A673 (cell line): ENCODE results near the gene TMEM61. TPM values are rescaled to one million over a fixed set of nuclear protein-coding genes. Genes with fewer than 3 reads are reported as not detected.

Experiments
- BruUV-seq: library from RNA; stranded (reverse); fragments of 400-500 nt; replicated peaks from 2 replicates; lab custom pipeline; 2021; lab: Mats Ljungman, UMichigan
- CTCF ChIA-PET: fragments of 300-600 bp; sonication (Branson Sonifier 250); formaldehyde crosslinking; loops from one replicate; lab custom pipeline; 2022; ENCODE audit warnings: antibody characterized with exemption; lab: Charles Lee
- POLR2A ChIA-PET: fragments of 300-600 bp; sonication (Branson Sonifier 250); formaldehyde crosslinking; loops from one replicate; lab custom pipeline; 2022; ENCODE audit warnings: antibody characterized with exemption; ENCODE audit not compliant: low non-redundant PET; lab: Charles Lee
- DNase-seq: peaks from one replicate; pipeline ENCODE4 v3.0.0-alpha.2; 2015; ENCODE audit warnings: low spot score
- H3K27ac ChIP-seq: fragments of 200-600 bp; sonication (generic); 2 replicates; pipeline ENCODE4 v1.5.1; 2016; ENCODE audit warnings: mixed run types, low read depth, mild to moderate bottlenecking, mixed read lengths, antibody characterized with exemption, low read length; ENCODE audit not compliant: poor library complexity, severe bottlenecking
- H3K27me3 ChIP-seq: fragments of 200-600 bp; sonication (generic); replicated peaks from 2 replicates; pipeline ENCODE4 v1.6.1; 2017; ENCODE audit warnings: mixed run types, low read depth, mild to moderate bottlenecking, mixed read lengths, antibody characterized with exemption, low read length; ENCODE audit not compliant: insufficient read depth, poor library complexity
- H3K36me3 ChIP-seq: fragments of 200-600 bp; sonication (generic); 2 replicates; pipeline ENCODE4 v1.6.1; 2016; ENCODE audit warnings: mixed run types, mild to moderate bottlenecking, mixed read lengths, antibody characterized with exemption, low read length; ENCODE audit not compliant: insufficient read depth, poor library complexity, severe bottlenecking
- H3K4me1 ChIP-seq: fragments of 200-600 bp; sonication (generic); 2 replicates; pipeline ENCODE4 v1.6.1; 2017; ENCODE audit warnings: mixed run types, mild to moderate bottlenecking, mixed read lengths, antibody characterized with exemption, low read length; ENCODE audit not compliant: insufficient read depth, poor library complexity, severe bottlenecking
- H3K4me3 ChIP-seq: fragments of 200-600 bp; sonication (generic); 2 replicates; pipeline ENCODE4 v1.5.1; 2016; ENCODE audit warnings: low read depth, mixed run types, mild to moderate bottlenecking, mixed read lengths, low read length; ENCODE audit not compliant: poor library complexity, severe bottlenecking
- H3K9me3 ChIP-seq: fragments of 200-600 bp; sonication (generic); 2 replicates; pipeline ENCODE4 v1.6.1; 2016; ENCODE audit warnings: mixed run types, low read depth, mild to moderate bottlenecking, mixed read lengths, antibody characterized with exemption, low read length; ENCODE audit not compliant: poor library complexity, severe bottlenecking
- CTCF ChIP-seq: fragments of 300-800, 200-600 bp; sonication (generic); conservative IDR thresholded peaks from 2 replicates; pipeline ENCODE4 v1.5.1; 2017; ENCODE audit warnings: low read depth, mild to moderate bottlenecking, antibody characterized with exemption, low read length, moderate library complexity, mixed read lengths
- EZH2 ChIP-seq: fragments of 200-600 bp; sonication (generic); IDR thresholded peaks from 2 replicates; pipeline ENCODE4 v1.6.1; 2017; ENCODE audit warnings: borderline replicate concordance, low read depth, mild to moderate bottlenecking, mixed read lengths, antibody characterized with exemption, low read length; ENCODE audit not compliant: poor library complexity, severe bottlenecking
- intact Hi-C: fragments of 100-400 bp; cut with micrococcal nuclease; formaldehyde crosslinking; loops from one replicate; pipeline ENCODE4 v1.10.0; 2022; ENCODE audit not compliant: unreplicated experiment
- total RNA-seq: library from RNA; stranded (reverse); gene quantifications from 2 replicates; pipeline ENCODE4 v1.2.3, GENCODE V29; 2021

TMEM61 gene
- total RNA-seq, 1 experiment from 2014 or later: not detected

GRCh38 chr1:54981466-54981865 is 1.0 kb downstream of the TMEM61 start:
- ChIA-PET POLR2A (no interaction called here), CTCF (no interaction called here)
- intact Hi-C loops: no loop called here
- TF ChIP-seq CTCF: no peak
- TF ChIP-seq EZH2: no peak
- Histone ChIP-seq H3K36me3 (no peaks in the 10 kb centered on the region), H3K9me3 (no peaks in the 10 kb centered on the region), H3K27ac (no peak overlapping the region), H3K4me1 (peaks cover 6% of the 10 kb centered on the region), H3K4me3 (no peak overlapping the region), H3K27me3 (peaks cover 6% of the 10 kb centered on the region)
- no TSS peak for BruUV-seq
- DNase-seq: no peak

- Histone ChIP-seq H3K27me3 (peaks cover 6% of the 10 kb centered on the region), H3K36me3 (no peaks in the 10 kb centered on the region), H3K9me3 (no peaks in the 10 kb centered on the region), H3K27ac (no peak overlapping the region), H3K4me3 (no peak overlapping the region), H3K4me1 (no peaks in the 10 kb centered on the region)
- BruUV-seq: no TSS peak
- ChIA-PET CTCF (no interaction called here), POLR2A (no interaction called here)
- TF ChIP-seq CTCF (0 out of 2 replicates have a peak, but pooled peaks have one; percentile 22), EZH2 (no peak)
- intact Hi-C loops: no loop called here
- peak; percentile 63 for DNase-seq
These were observed 2.3 kb downstream of the TMEM61 start for GRCh38 chr1:54982739-54983138.

- intact Hi-C loops: no loop called here
- Histone ChIP-seq H3K27ac (no peak overlapping the region), H3K4me3 (no peak overlapping the region), H3K27me3 (peaks cover 6% of the 10 kb centered on the region), H3K4me1 (no peaks in the 10 kb centered on the region), H3K9me3 (no peaks in the 10 kb centered on the region), H3K36me3 (no peaks in the 10 kb centered on the region)
- POLR2A ChIA-PET: no interaction called here
- DNase-seq: peak; percentile 30
- CTCF ChIA-PET: no interaction called here
- BruUV-seq: no TSS peak
- TF ChIP-seq CTCF: no peak
- TF ChIP-seq EZH2: no peak
These were observed 3.9 kb downstream of the TMEM61 start for GRCh38 chr1:54984131-54984842.
